Medulla oblongata (tissue), 1 donor: ENCODE measurements around the gene ZBTB7A.

ENCODE experiments used
- DNase-seq: peaks from one replicate; pipeline ENCODE4 v3.0.0-alpha.2; 2015; ENCODE audit errors: extremely low spot score

ZBTB7A gene

GRCh38 chr19:4068047-4068966 lies 1.6 kb upstream of the ZBTB7A start:
- no peak for DNase-seq

- peak; percentile 48 for DNase-seq
Observed at GRCh38 chr19:4067396-4068046, 822 bp upstream of the ZBTB7A start.

- DNase-seq: no peak
Observed at GRCh38 chr19:4066176-4066606, 508 bp downstream of the ZBTB7A start.

GRCh38 chr19:4065430-4066175 lies 1.1 kb downstream of the ZBTB7A start:
- peak; percentile 97 for DNase-seq

- DNase-seq: peak; percentile 86
Observed at GRCh38 chr19:4064496-4065260, 2.0 kb downstream of the ZBTB7A start.

GRCh38 chr19:4064149-4064495 lies 2.6 kb downstream of the ZBTB7A start:
- DNase-seq: peak; percentile 48

- no peak for DNase-seq
Observed at GRCh38 chr19:4063369-4064148, 3.1 kb downstream of the ZBTB7A start.

GRCh38 chr19:4062419-4063368 lies 4.0 kb downstream of the ZBTB7A start:
- no peak for DNase-seq

GRCh38 chr19:4061683-4062418 lies 4.8 kb downstream of the ZBTB7A start:
- no peak for DNase-seq

- no peak for DNase-seq
Observed at GRCh38 chr19:4061178-4061682, 5.5 kb downstream of the ZBTB7A start.

- DNase-seq: no peak
Observed at GRCh38 chr19:4060621-4061177, 6.0 kb downstream of the ZBTB7A start.

GRCh38 chr19:4059891-4060620 lies 6.6 kb downstream of the ZBTB7A start:
- no peak for DNase-seq

- no peak for DNase-seq
Observed at GRCh38 chr19:4059453-4059871, 7.2 kb downstream of the ZBTB7A start.

- DNase-seq: peak; percentile 90
Observed at GRCh38 chr19:4058693-4059452, 7.8 kb downstream of the ZBTB7A start.

- peak; percentile 55 for DNase-seq
Observed at GRCh38 chr19:4057931-4058692, 8.6 kb downstream of the ZBTB7A start.

GRCh38 chr19:4055209-4055552 lies 11.5 kb downstream of the ZBTB7A start:
- DNase-seq: no peak
